Measurements from ENCODE around the gene DNAH14.

DNA sequence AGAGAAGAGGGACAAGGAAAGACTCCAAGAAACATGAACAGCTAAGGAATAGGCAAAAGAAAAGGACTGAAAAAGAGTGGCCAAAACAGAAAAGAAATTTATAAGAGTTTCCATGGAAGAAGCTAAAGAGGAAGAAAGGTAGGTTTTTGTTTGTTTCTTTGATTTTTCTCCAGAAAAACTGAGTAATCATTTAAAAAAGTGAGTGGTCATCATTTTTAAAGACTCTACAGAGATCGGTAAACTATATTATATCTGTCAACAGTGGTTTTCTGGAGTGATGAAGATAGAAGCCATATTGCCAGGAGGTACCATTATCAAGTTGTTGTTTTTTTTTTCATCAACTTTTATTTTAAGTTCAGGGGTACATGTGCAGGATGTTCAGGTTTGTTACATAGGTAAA is 202.4 kb downstream of the DNAH14 start:
- TF ChIP-seq, protein P1, sequence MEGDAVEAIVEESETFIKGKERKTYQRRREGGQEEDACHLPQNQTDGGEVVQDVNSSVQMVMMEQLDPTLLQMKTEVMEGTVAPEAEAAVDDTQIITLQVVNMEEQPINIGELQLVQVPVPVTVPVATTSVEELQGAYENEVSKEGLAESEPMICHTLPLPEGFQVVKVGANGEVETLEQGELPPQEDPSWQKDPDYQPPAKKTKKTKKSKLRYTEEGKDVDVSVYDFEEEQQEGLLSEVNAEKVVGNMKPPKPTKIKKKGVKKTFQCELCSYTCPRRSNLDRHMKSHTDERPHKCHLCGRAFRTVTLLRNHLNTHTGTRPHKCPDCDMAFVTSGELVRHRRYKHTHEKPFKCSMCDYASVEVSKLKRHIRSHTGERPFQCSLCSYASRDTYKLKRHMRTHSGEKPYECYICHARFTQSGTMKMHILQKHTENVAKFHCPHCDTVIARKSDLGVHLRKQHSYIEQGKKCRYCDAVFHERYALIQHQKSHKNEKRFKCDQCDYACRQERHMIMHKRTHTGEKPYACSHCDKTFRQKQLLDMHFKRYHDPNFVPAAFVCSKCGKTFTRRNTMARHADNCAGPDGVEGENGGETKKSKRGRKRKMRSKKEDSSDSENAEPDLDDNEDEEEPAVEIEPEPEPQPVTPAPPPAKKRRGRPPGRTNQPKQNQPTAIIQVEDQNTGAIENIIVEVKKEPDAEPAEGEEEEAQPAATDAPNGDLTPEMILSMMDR (IDR thresholded peaks at IDR 0.05; ENCODE audit: poor library complexity), result no peak
- TF ChIP-seq EZH2 (IDR thresholded peaks at IDR 0.05; ENCODE audit: borderline replicate concordance) (no peak), EZH2phosphoT487 (IDR thresholded peaks at IDR 0.05; ENCODE audit: low read depth, severe bottlenecking, unreplicated experiment) (no peak)
